SK-N-MC (cell line): ENCODE data around the gene RBFA.

Experiments
- EZH2 ChIP-seq: fragments of 200-600 bp; sonication (generic); IDR thresholded peaks from one replicate; pipeline ENCODE4 v1.6.1; 2017; ENCODE audit warnings: antibody characterized with exemption
- FOXP2 ChIP-seq: optimal IDR thresholded peaks from 2 replicates; pipeline ENCODE3; 2011; ENCODE audit warnings: mild to moderate bottlenecking, moderate library complexity; ENCODE audit not compliant: insufficient read depth; ENCODE audit errors: extremely low read length, control extremely low read depth
- POLR2AphosphoS5 ChIP-seq: IDR thresholded peaks from 2 replicates; pipeline ENCODE4 v1.6.1; 2012; ENCODE audit warnings: mild to moderate bottlenecking, low read depth, low read length, borderline replicate concordance

DNA sequence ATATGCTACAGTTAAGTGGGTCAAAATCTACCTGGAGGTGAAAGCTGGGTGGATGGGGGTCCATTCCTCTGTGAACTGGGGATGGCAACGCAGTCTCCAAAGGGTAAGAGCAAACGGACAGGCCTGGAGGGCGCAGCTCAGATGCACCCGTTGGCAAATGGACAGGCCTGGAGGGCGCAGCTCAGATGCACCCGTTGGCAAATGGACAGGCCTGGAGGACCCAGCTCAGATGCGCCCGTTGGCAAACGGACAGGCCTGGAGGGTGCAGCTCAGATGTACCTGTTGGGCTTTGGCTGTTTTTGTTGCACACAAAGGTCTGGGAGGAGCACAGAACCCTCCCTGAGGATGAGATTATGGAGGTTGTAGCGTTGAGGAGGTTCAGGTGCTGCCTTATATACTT lies 33.7 kb downstream of the RBFA start:
- TF ChIP-seq EZH2 (no peak), POLR2AphosphoS5 (no peak), FOXP2 (no peak)
